GM19397 (cell line): ENCODE data around the gene ATG4A.

Experiments used
- ATAC-seq: cut with Tn5 transposase; IDR thresholded peaks from one replicate; pipeline ENCODE4 v1.9.1; 2021; ENCODE audit warnings: mild to moderate bottlenecking, moderate library complexity; ENCODE audit not compliant: unreplicated experiment

ATG4A gene, protein sequence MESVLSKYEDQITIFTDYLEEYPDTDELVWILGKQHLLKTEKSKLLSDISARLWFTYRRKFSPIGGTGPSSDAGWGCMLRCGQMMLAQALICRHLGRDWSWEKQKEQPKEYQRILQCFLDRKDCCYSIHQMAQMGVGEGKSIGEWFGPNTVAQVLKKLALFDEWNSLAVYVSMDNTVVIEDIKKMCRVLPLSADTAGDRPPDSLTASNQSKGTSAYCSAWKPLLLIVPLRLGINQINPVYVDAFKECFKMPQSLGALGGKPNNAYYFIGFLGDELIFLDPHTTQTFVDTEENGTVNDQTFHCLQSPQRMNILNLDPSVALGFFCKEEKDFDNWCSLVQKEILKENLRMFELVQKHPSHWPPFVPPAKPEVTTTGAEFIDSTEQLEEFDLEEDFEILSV

GRCh38 chrX:108091264-108091877, at the start of gene ATG4A, which contains the start of gene PSMD10:
TSS of gene ATG4A (plus strand) at chrX:108091778. CDS start at chrX:108091827, 49 bp downstream.
TSS of gene PSMD10 (minus strand) at chrX:108091542. CDS start at chrX:108091520, 22 bp downstream.
- ATAC-seq, result peak; percentile 97

GRCh38 chrX:108044554-108045256, 46.9 kb upstream of the ATG4A start, which contains the start of gene VSIG1:
TSS of gene VSIG1 (plus strand) at chrX:108045065. CDS start at chrX:108045131, 66 bp downstream.
- ATAC-seq, result no peak

GRCh38 chrX:108049649-108050048, 41.9 kb upstream of the ATG4A start:
- ATAC-seq, result no peak

GRCh38 chrX:108053218-108053617, 38.4 kb upstream of the ATG4A start:
- ATAC-seq, result no peak

GRCh38 chrX:108055546-108055945, 36.0 kb upstream of the ATG4A start:
- no peak for ATAC-seq

DNA sequence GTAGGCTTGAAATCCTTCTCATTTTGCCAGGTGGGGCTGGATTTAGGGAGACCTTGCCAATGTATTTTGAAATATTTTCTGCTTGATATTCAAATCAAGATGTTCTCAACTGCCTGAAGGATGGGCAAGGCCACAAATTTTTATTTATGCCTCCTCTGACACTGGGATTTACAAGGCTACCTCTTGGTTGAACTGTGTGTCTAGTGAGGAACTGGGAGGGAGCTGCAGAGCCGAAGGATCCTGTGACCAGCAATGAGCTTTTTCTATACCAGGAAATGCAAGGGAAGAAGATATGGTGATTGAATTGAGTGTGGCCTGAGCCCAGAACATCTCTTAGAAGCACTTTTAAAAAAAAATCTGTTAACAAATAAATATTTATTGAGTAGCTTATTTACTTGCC, 31.8 kb upstream of the ATG4A start:
- no peak for ATAC-seq

- no peak for ATAC-seq
Measured at GRCh38 chrX:108064001-108064400, 27.6 kb upstream of the ATG4A start.

DNA sequence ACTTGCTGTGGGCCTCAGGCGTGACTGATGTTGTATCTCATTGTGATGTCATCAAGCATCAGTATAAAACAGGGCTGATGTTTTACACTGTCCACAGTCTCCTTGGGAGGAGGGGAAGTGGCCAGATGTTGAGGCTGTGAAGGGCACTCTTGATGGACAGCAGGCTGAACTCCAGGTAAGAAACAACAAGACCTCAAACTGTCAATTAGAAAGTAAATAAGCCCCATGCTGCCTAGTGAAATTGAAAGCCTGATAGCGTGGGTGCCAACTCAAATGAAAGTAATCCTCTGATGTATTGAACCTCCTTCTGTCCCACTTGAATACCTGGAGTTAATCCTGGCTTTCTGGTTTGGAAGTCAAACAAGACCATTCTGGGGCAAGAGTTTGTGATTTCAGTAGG, 27.0 kb upstream of the ATG4A start:
- ATAC-seq, result no peak

DNA sequence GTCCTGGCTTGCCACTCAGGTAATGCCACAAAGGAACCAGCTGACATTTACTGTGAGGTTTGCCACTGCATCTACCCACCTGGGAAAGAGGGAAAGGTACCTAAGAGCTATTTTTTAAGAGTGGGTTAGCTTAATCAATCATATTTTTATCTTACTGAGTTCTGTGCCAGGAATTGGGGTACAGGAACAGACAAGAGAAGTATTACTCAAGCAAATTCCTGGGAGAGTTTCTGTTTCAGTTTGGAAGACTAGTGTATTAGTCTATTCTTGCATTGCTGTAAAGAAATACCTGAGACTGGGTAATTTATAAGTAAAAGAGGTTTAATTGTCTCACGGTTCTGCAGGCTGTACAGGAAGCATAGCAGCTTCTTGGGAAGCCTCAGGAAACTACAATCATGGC, 23.5 kb upstream of the ATG4A start:
- no peak for ATAC-seq

DNA sequence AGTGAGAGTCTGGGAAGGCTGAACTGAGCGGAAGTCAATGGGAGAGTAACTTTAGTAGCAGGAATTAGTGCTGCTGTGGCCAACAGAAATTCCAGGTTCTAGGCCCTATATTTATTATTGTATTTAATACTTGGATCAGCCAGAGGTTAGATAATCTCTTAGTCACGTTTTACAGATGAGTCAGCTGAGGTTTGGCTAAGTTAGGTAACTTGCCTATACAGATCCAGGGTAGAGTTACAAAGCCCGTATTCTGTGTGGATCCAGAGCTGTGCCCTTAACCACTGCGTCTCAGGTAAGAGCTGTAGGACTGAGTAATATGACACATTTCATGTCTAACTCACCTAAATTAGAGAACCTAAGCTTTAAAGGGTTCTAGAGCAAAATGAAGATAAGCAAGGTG, 20.7 kb upstream of the ATG4A start:
- ATAC-seq, result no peak

DNA sequence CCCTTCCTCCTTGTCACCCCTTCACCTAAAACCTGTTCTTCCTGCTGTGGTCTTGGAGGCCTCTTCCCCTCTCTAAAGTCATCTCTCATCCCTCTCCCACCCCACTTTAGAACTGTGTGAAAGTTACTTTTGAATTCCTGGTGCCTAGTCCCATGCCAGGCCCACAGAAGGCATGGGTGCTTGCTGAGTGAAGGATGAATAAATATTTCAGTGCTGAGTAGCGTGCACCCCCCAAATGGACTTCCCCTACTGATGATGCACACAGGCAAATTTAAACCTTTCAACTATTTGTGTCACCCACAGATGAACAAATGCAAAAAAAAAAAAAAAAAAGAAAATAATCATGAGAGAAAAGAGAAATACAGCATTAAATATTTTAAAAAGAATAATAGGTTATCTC, 20.0 kb upstream of the ATG4A start:
- ATAC-seq, result no peak

- no peak for ATAC-seq
Measured at GRCh38 chrX:108072746-108073145, 18.8 kb upstream of the ATG4A start.

DNA sequence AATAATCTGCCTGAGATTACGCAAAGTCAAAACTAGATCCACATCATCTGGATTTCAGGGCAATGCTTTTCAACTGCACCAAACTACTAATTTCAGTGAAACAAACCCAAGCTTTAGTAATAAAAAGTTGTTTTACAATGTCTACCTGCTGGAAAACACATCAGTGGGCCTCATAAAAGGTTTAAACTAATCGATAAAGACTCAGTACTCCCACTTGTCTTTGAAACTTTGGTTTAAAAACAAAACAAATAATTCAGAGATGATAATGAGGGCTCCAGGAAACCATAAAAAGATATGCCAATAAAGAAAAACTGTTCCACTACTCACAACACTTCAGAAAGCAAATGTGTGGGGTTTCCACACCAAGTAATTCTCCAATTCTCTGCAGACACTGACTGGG, 10.5 kb upstream of the ATG4A start:
- ATAC-seq, result no peak

DNA sequence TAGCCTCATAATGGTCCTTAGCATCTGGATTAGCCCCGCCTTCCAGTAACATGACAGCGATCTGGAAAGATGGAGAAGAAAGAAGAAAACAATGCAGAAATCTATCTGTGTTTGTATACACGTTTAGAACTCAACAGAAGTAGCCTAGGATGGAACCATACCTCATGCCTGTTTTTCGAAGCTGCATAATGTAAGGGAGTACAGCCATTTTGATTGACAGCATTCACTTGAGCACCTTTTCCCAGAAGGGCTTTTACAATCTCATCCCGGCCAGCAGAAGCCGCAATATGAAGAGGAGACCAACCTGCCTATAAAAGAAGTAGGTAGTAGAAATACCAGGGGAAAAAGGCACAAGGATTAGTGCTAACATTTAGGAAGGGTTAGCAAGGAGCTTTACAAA, 3.8 kb upstream of the ATG4A start:
- ATAC-seq, result no peak

- no peak for ATAC-seq
Measured at GRCh38 chrX:108088511-108088910, 3.1 kb upstream of the ATG4A start.

- peak; percentile 1 for ATAC-seq
Measured at GRCh38 chrX:108090491-108091263, 901 bp upstream of the ATG4A start.

GRCh38 chrX:108091878-108092291, 307 bp downstream of the ATG4A start:
- ATAC-seq, result peak; percentile 45

GRCh38 chrX:108097380-108097779, 5.8 kb downstream of the ATG4A start:
- ATAC-seq, result no peak

DNA sequence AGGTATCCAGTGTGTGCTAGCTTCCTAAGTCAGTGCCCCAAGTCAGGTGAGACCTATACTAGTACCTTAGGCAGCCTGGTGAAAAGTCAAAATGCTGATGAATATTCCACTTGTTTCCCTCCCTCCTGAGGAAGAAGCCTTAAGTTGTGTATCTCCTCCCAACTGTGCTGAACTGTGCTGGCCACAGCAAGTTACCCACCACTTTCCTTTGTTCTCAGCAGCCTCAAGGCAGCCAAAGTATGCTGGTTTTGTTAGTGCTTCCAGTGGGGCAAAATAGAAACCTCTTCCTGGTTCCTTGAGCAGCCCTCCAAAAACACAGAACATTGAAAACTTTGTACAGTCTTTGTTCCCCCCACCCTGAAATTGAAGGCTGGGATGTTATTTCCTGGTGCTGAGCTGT, 13.9 kb downstream of the ATG4A start:
- ATAC-seq, result no peak

DNA sequence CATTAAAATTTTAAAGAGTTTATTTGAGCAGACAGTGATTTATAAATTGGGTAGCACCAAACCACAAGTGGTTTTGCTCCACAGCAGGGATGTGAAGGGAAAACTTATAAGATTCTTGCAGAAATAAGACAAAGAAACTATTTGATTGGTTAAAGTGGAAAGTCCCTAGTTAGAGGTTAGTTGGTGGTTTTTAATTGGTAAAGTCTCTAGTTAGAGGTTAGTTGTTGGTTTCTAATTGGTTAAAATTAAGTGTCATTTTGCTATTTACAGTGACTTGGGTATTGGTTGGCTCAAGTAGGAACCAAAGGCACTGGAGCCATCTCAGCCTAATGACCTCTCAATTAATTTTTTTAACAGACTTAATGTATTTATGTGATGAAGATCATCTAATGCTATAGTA, 23.0 kb downstream of the ATG4A start:
- no peak for ATAC-seq

DNA sequence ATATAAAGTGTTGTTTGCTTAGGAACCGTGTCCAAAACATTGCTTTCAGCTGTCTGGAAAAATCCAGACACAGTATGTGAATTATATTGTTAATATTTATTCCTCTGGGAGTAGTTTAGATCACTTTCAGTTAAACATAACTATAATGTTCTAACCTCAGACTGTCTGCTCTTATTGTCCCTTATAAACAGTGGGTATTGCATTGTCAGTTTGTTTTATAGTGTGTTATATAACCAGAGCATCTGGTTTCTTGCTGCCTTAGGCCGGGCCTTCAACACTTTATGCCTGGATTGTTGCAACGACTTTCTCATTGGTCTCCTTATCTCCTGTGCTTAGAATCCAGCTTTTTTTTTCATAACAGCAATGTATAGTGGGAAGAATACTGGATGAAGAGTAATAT, 26.4 kb downstream of the ATG4A start:
- ATAC-seq, result no peak
